ENCODE measurements around the gene SWT1.

SWT1 gene

DNA sequence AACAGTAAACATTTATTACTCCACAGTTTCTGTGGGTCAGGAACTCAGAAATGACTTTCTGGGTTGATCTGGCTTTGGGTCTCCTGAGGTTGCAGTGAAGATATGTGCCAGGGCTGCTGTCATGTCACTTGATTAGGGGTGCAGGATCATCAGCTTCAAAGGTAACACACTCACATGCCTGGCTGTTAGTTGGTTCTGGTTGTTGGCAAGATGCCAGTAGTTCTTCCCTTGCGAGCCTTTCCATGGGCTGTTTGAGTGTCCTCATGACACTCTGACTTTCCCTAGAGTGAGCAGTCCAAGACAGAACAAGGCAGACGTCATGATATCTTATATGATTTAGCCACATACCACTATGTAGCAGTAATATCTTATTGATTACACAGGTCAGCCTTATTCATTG lies 1.8 kb downstream of the SWT1 start:
- Histone ChIP-seq H3K4me3 (ENCODE audit: low read depth, low read length) (no peak overlapping the region), H3K27ac (ENCODE audit: low read depth, low read length) (no peak overlapping the region), H3K18ac (ENCODE audit: low read length) (peak overlapping the region; percentile 88), H4K12ac (ENCODE audit: low read depth, low read length) (no peak overlapping the region), H3K27me3 (ENCODE audit: insufficient read depth, low read length) (no peaks in the 10 kb centered on the region), H3K9ac (ENCODE audit: low read length) (no peak overlapping the region), H3K14ac (ENCODE audit: low read length) (no peak overlapping the region), H2BK12ac (ENCODE audit: low read length) (no peak overlapping the region), H4K8ac (ENCODE audit: low read depth, low read length) (no peak overlapping the region), H3K79me1 (ENCODE audit: low read length) (peaks cover 14% of the 10 kb centered on the region), H3K23ac (ENCODE audit: low read length) (no peak overlapping the region), H2BK5ac (ENCODE audit: low read depth, low read length, poor library complexity) (no peak overlapping the region), H2BK120ac (ENCODE audit: insufficient read depth, low read length, poor library complexity) (no peak overlapping the region), H4K91ac (ENCODE audit: low read depth, low read length) (no peak overlapping the region), H3K4ac (ENCODE audit: low read depth, low read length) (no peak overlapping the region), H3K36me3 (ENCODE audit: control insufficient read depth in 1 of 2, insufficient read depth in 2 of 2, low read length in 2 of 2) (peaks cover 0 to 2% of the 10 kb centered on the region in 2 experiments), H3K79me2 (ENCODE audit: control insufficient read depth, insufficient read depth, low read length, poor library complexity) (peaks cover 10% of the 10 kb centered on the region), H3K9me3 (ENCODE audit: insufficient read depth, low read depth, low read length) (no peaks in the 10 kb centered on the region), H3K4me2 (ENCODE audit: low read length) (no peak overlapping the region), H2AFZ (ENCODE audit: insufficient read depth, low read length, poor library complexity) (no peak overlapping the region), H3K4me1 (ENCODE audit: control insufficient read depth in 1 of 2, insufficient read depth in 2 of 2, low read length in 2 of 2) (no peaks in the 10 kb centered on the region), H2AK5ac (ENCODE audit: low read length) (peak overlapping the region; percentile 10)
- WGBS (ENCODE audit: extremely low coverage, insufficient coverage, insufficient read length): no CpG with 5 or more reads among the region's 2 CpGs
- no peak for DNase-seq

DNA sequence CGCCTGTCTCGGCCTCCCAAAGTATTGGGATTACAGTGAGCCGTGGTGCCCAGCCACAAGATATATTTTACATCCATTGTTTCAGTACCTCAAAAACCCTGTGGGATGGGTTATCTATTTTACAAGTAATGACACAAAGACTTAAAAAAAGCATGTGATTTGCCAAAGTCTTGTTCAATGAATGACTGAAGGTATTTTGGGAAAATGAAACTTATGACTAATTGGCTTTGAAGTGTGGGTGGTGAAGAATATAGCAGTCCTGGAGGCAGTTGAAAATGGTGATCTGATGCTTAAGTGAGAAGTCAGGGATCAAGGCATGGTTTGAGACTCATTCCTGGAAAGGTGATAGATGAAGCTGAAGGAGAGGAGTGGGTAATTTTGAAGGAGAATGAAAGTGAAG lies 3.0 kb downstream of the SWT1 start:
- Histone ChIP-seq H3K4ac (ENCODE audit: low read depth, low read length) (no peak overlapping the region), H3K18ac (ENCODE audit: low read length) (no peak overlapping the region), H3K14ac (ENCODE audit: low read length) (no peak overlapping the region), H2BK5ac (ENCODE audit: low read depth, low read length, poor library complexity) (no peak overlapping the region), H3K9ac (ENCODE audit: low read length) (no peak overlapping the region), H3K27me3 (ENCODE audit: insufficient read depth, low read length) (no peaks in the 10 kb centered on the region), H2BK12ac (ENCODE audit: low read length) (no peak overlapping the region), H3K79me2 (ENCODE audit: control insufficient read depth, insufficient read depth, low read length, poor library complexity) (peaks cover 10% of the 10 kb centered on the region), H3K4me2 (ENCODE audit: low read length) (no peak overlapping the region), H3K4me1 (ENCODE audit: control insufficient read depth in 1 of 2, insufficient read depth in 2 of 2, low read length in 2 of 2) (no peaks in the 10 kb centered on the region), H2BK120ac (ENCODE audit: insufficient read depth, low read length, poor library complexity) (no peak overlapping the region), H4K91ac (ENCODE audit: low read depth, low read length) (no peak overlapping the region), H3K23ac (ENCODE audit: low read length) (no peak overlapping the region), H2AFZ (ENCODE audit: insufficient read depth, low read length, poor library complexity) (no peak overlapping the region), H2AK5ac (ENCODE audit: low read length) (no peak overlapping the region), H3K79me1 (ENCODE audit: low read length) (peaks cover 14% of the 10 kb centered on the region), H3K9me3 (ENCODE audit: insufficient read depth, low read depth, low read length) (no peaks in the 10 kb centered on the region), H3K36me3 (ENCODE audit: control insufficient read depth in 1 of 2, insufficient read depth in 2 of 2, low read length in 2 of 2) (peaks cover 0 to 2% of the 10 kb centered on the region in 2 experiments), H4K12ac (ENCODE audit: low read depth, low read length) (no peak overlapping the region), H3K27ac (ENCODE audit: low read depth, low read length) (no peak overlapping the region), H4K8ac (ENCODE audit: low read depth, low read length) (no peak overlapping the region), H3K4me3 (ENCODE audit: low read depth, low read length) (no peak overlapping the region)
- no peak for DNase-seq
- no CpG with 5 or more reads among the region's 3 CpGs for WGBS (ENCODE audit: extremely low coverage, insufficient coverage, insufficient read length)

DNA sequence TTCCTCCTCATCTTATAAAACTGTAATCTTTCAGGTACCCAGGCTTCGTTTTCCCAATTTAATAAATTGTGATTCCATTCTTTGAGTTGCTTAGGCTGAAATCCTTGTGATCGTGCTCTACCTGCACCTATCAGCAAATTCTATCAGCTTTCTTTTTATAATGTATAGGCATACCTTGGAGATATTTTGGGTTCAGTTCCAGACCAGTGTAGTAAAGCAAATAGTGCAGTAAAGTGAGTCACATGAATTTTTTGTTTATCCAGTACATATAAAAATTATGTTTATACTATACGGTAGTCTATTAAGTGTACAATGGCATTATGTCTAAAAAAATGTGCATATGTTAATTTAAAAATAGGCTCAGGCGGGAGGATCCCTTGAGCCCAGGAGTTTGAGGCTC lies 5.5 kb downstream of the SWT1 start:
- H2BK120ac ChIP-seq (ENCODE audit: insufficient read depth, low read length, poor library complexity): no peak overlapping the region
- H4K91ac ChIP-seq (ENCODE audit: low read depth, low read length): no peak overlapping the region
- DNase-seq: no peak
- H3K36me3 ChIP-seq (ENCODE audit: control insufficient read depth in 1 of 2, insufficient read depth in 2 of 2, low read length in 2 of 2): peaks cover 2 to 5% of the 10 kb centered on the region in 2 experiments
- H2AFZ ChIP-seq (ENCODE audit: insufficient read depth, low read length, poor library complexity): no peak overlapping the region
- H3K9me3 ChIP-seq (ENCODE audit: insufficient read depth, low read depth, low read length): no peaks in the 10 kb centered on the region
- no peak overlapping the region for H2BK12ac ChIP-seq (ENCODE audit: low read length)
- H3K9ac ChIP-seq (ENCODE audit: low read length): no peak overlapping the region
- WGBS (ENCODE audit: extremely low coverage, insufficient coverage, insufficient read length): no CpG with 5 or more reads among the region's 4 CpGs
- no peak overlapping the region for H3K4ac ChIP-seq (ENCODE audit: low read depth, low read length)
- peaks cover under 1% of the 10 kb centered on the region for H3K79me2 ChIP-seq (ENCODE audit: control insufficient read depth, insufficient read depth, low read length, poor library complexity)
- no peak overlapping the region for H3K23ac ChIP-seq (ENCODE audit: low read length)
- no peak overlapping the region for H3K27ac ChIP-seq (ENCODE audit: low read depth, low read length)
- no peak overlapping the region for H2BK5ac ChIP-seq (ENCODE audit: low read depth, low read length, poor library complexity)
- H3K27me3 ChIP-seq (ENCODE audit: insufficient read depth, low read length): no peaks in the 10 kb centered on the region
- H4K12ac ChIP-seq (ENCODE audit: low read depth, low read length): no peak overlapping the region
- no peaks in the 10 kb centered on the region for H3K4me1 ChIP-seq (ENCODE audit: control insufficient read depth in 1 of 2, insufficient read depth in 2 of 2, low read length in 2 of 2)
- peaks cover 5% of the 10 kb centered on the region for H3K79me1 ChIP-seq (ENCODE audit: low read length)
- no peak overlapping the region for H3K4me2 ChIP-seq (ENCODE audit: low read length)
- H3K18ac ChIP-seq (ENCODE audit: low read length): no peak overlapping the region
- H2AK5ac ChIP-seq (ENCODE audit: low read length): no peak overlapping the region
- no peak overlapping the region for H4K8ac ChIP-seq (ENCODE audit: low read depth, low read length)
- H3K14ac ChIP-seq (ENCODE audit: low read length): no peak overlapping the region
- no peak overlapping the region for H3K4me3 ChIP-seq (ENCODE audit: low read depth, low read length)

DNA sequence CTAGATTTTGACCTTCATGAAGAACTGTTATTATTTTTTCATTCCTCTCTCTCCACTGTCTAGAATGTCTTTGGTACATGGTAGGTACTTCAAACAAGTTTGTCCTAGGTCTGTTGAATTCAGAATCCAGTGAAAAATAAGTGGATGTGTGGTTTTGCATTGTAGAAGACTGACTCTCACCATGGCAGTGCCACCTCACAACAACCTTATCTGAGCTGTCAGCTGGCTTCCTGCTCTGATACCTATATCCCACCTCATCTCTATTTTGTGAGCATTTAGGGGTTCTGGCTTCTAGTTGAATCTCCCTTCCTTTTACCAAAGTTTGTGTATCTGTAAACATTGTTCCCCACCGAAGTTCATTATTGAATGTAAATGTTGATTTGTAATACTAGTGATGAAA lies 9.1 kb downstream of the SWT1 start:
- H2BK5ac ChIP-seq (ENCODE audit: low read depth, low read length, poor library complexity): no peak overlapping the region
- no peaks in the 10 kb centered on the region for H3K79me1 ChIP-seq (ENCODE audit: low read length)
- H3K9ac ChIP-seq (ENCODE audit: low read length): no peak overlapping the region
- H2AK5ac ChIP-seq (ENCODE audit: low read length): no peak overlapping the region
- H3K4me3 ChIP-seq (ENCODE audit: low read depth, low read length): no peak overlapping the region
- H3K79me2 ChIP-seq (ENCODE audit: control insufficient read depth, insufficient read depth, low read length, poor library complexity): no peaks in the 10 kb centered on the region
- WGBS (ENCODE audit: extremely low coverage, insufficient coverage, insufficient read length): no CpG with 5 or more reads among the region's 1 CpG
- H4K8ac ChIP-seq (ENCODE audit: low read depth, low read length): no peak overlapping the region
- no peak for DNase-seq
- H2AFZ ChIP-seq (ENCODE audit: insufficient read depth, low read length, poor library complexity): no peak overlapping the region
- H3K27ac ChIP-seq (ENCODE audit: low read depth, low read length): no peak overlapping the region
- H3K4me2 ChIP-seq (ENCODE audit: low read length): no peak overlapping the region
- no peak overlapping the region for H2BK12ac ChIP-seq (ENCODE audit: low read length)
- H3K4me1 ChIP-seq (ENCODE audit: control insufficient read depth in 1 of 2, insufficient read depth in 2 of 2, low read length in 2 of 2): no peaks in the 10 kb centered on the region
- H3K9me3 ChIP-seq (ENCODE audit: insufficient read depth, low read depth, low read length): no peaks in the 10 kb centered on the region
- H3K23ac ChIP-seq (ENCODE audit: low read length): no peak overlapping the region
- H4K12ac ChIP-seq (ENCODE audit: low read depth, low read length): no peak overlapping the region
- no peaks in the 10 kb centered on the region for H3K27me3 ChIP-seq (ENCODE audit: insufficient read depth, low read length)
- H3K14ac ChIP-seq (ENCODE audit: low read length): no peak overlapping the region
- H3K36me3 ChIP-seq (ENCODE audit: control insufficient read depth in 1 of 2, insufficient read depth in 2 of 2, low read length in 2 of 2): peaks cover 2 to 5% of the 10 kb centered on the region in 2 experiments
- H3K18ac ChIP-seq (ENCODE audit: low read length): no peak overlapping the region
- H4K91ac ChIP-seq (ENCODE audit: low read depth, low read length): no peak overlapping the region
- H2BK120ac ChIP-seq (ENCODE audit: insufficient read depth, low read length, poor library complexity): no peak overlapping the region
- no peak overlapping the region for H3K4ac ChIP-seq (ENCODE audit: low read depth, low read length)
